Vagina (tissue), 2 donors: ENCODE results near the gene TFCP2L1. TPM values are rescaled to one million over a fixed set of nuclear protein-coding genes. Genes with fewer than 3 reads are reported as not detected.

Experiments
- DNase-seq, 2 donors: peaks; one replicate each; pipeline ENCODE4 v3.0.0-alpha.2; 2017; ENCODE audit errors: extremely low spot score in 2 of 2
- H3K27ac ChIP-seq: fragments of 200-600 bp; sonication (generic); one replicate; pipeline ENCODE4 v1.5.1; 2019
- H3K27me3 ChIP-seq: fragments of 200-600 bp; sonication (generic); one replicate; pipeline ENCODE4 v1.5.1; 2019
- H3K36me3 ChIP-seq, 2 donors: fragments of 200-600 bp; sonication (generic); one replicate each; pipeline ENCODE4 v1.5.1; 2017 to 2019
- H3K4me1 ChIP-seq: fragments of 200-600 bp; sonication (generic); one replicate; pipeline ENCODE4 v1.5.1; 2019
- H3K4me3 ChIP-seq, 2 donors: fragments of 200-600 bp; sonication (generic); 1 replicate in 1 of 2; 2 replicates in 1 of 2; pipeline ENCODE4 v1.5.1; 2016 to 2019
- H3K9me3 ChIP-seq: fragments of 200-600 bp; sonication (generic); one replicate; pipeline ENCODE4 v1.5.1; 2019
- POLR2A ChIP-seq, 2 donors: fragments of 450-650 bp; IDR thresholded peaks; one replicate each; pipeline ENCODE4 v1.6.1; 2017; ENCODE audit warnings: antibody characterized with exemption in 2 of 2, mild to moderate bottlenecking in 2 of 2, moderate library complexity in 2 of 2
- POLR2AphosphoS5 ChIP-seq, 2 donors: sonication (generic); formaldehyde crosslinking; IDR thresholded peaks; one replicate each; pipeline ENCODE4 v1.9.0; 2017; ENCODE audit warnings: antibody characterized with exemption in 2 of 2, mild to moderate bottlenecking in 2 of 2, low read depth in 1 of 2; ENCODE audit not compliant: insufficient read depth in 1 of 2
- intact Hi-C: fragments of 100-400 bp; cut with DNase I; formaldehyde crosslinking; loops from one replicate; pipeline ENCODE4 v1.15.1; 2023
- total RNA-seq: library from RNA; depleted of rRNA; stranded (reverse); fragments of >200 nt; gene quantifications from one replicate; pipeline ENCODE4 v1.2.3, GENCODE V29; 2016
- TF ChIP-seq, protein P1 (sequence below), 3 experiments: fragments of 450-650 bp in 2 of 3; fragments of 200-600 bp in 1 of 3; sonication (generic) in 1 of 3; IDR thresholded peaks; one replicate each; pipeline ENCODE4 v1.5.1; 2017 to 2019; ENCODE audit warnings: antibody characterized with exemption in 3 of 3, mild to moderate bottlenecking in 2 of 3, moderate library complexity in 2 of 3

The TFCP2L1 gene
- total RNA-seq, 1 donor from 2014 or later = 32.7 TPM

DNA sequence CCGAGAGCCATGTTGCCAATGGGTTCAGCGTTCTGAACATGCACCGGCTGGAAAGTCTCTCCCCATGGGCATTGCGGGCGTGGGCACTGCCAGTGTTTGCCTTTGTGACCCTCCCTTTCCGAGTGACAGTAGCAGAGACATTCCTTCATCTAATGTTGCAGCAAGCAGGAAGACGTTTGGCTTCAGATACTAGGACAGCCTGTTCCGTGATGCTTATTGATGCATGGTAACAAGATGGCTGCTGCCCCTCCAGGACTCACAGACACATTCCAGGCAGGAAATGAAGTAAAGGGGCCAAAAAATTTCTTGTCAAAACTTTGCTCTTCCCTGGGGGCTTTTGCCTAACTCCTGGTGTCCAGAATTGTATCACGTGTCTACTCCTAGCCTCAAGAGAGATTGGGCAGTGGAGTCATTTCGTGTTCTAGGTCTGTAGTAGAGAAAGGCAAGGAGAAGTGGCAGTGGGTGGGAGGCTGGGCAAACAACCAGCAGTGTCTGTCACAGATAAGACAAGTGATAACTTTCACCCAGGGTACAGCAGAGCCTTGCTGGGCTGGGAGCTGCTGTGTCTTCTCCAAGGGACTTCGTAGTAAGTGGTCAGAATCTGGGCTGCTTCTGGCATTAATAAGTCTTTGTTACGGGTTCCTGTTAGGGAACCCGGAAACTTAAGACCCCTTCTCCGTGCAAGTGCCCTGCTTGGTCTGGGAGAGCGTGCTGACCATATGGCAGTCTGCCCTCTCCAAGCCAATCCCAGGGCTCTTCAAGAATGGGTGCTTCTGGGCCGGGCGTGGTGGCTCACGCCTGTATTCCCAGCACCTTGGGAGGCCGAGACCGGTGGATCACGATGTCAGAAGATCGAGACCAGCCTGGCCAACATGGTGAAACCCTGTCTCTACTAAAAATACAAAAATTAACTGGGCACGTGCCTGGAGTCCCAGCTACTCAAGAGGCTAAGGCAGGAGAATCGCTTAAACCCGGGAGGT is 93.5 kb downstream of the TFCP2L1 start:
- intact Hi-C loops = no loop called here
- Histone ChIP-seq H3K27me3 (no peaks in the 10 kb centered on the region), H3K27ac (no peak overlapping the region), H3K9me3 (no peaks in the 10 kb centered on the region), H3K4me1 (peaks cover 3% of the 10 kb centered on the region), H3K4me3 (no peak overlapping the region), H3K36me3 (no peaks in the 10 kb centered on the region)
- no peak for DNase-seq
- TF ChIP-seq, protein P1, sequence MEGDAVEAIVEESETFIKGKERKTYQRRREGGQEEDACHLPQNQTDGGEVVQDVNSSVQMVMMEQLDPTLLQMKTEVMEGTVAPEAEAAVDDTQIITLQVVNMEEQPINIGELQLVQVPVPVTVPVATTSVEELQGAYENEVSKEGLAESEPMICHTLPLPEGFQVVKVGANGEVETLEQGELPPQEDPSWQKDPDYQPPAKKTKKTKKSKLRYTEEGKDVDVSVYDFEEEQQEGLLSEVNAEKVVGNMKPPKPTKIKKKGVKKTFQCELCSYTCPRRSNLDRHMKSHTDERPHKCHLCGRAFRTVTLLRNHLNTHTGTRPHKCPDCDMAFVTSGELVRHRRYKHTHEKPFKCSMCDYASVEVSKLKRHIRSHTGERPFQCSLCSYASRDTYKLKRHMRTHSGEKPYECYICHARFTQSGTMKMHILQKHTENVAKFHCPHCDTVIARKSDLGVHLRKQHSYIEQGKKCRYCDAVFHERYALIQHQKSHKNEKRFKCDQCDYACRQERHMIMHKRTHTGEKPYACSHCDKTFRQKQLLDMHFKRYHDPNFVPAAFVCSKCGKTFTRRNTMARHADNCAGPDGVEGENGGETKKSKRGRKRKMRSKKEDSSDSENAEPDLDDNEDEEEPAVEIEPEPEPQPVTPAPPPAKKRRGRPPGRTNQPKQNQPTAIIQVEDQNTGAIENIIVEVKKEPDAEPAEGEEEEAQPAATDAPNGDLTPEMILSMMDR (IDR thresholded peaks at IDR 0.05) = no peak
- TF ChIP-seq POLR2A (IDR thresholded peaks at IDR 0.05) = no peak
- no peak for TF ChIP-seq POLR2AphosphoS5 (IDR thresholded peaks at IDR 0.05; ENCODE audit: insufficient read depth in 1 of 2, low read depth in 1 of 2)

DNA sequence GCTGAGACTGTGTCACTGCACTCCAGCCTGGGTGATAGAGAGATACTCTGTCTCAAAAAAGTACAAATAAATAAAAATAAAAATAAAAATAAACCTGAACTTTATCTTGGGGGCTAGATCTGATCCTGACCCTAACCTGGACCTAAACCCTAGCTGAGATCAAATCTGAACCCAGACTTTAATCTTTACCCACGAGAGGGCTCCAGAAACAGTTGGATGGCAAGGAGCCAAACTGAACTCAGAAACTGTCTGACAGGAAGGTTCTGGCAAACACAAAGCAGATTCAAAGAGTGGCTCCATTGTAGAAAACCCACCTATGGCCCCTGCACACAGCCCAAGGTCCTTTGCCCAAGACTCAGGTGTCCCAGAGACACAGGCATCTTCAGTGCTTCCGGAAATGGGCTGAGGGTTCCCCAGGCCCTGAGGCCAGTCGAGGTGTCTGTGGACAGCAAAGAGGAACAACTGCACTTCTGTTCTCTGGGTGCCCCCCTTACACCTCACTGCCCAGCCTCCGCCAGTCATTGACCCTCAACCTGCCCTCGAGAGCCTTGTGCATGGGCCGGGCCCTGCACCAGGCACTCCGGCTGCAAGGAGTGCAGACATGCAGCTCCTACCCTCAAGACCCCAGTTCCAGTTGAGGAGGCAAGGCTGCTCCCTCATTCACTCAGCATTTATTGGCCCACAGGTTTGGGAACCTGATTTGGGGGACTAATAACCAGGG is 95.2 kb downstream of the TFCP2L1 start:
- Histone ChIP-seq H3K36me3 (no peaks in the 10 kb centered on the region), H3K27ac (no peak overlapping the region), H3K4me1 (no peaks in the 10 kb centered on the region), H3K27me3 (no peaks in the 10 kb centered on the region), H3K4me3 (no peak overlapping the region), H3K9me3 (no peaks in the 10 kb centered on the region)
- TF ChIP-seq POLR2A (IDR thresholded peaks at IDR 0.05) (no peak), POLR2AphosphoS5 (IDR thresholded peaks at IDR 0.05; ENCODE audit: insufficient read depth in 1 of 2, low read depth in 1 of 2) (no peak)
- no peak for DNase-seq
- intact Hi-C loops = no loop called here

DNA sequence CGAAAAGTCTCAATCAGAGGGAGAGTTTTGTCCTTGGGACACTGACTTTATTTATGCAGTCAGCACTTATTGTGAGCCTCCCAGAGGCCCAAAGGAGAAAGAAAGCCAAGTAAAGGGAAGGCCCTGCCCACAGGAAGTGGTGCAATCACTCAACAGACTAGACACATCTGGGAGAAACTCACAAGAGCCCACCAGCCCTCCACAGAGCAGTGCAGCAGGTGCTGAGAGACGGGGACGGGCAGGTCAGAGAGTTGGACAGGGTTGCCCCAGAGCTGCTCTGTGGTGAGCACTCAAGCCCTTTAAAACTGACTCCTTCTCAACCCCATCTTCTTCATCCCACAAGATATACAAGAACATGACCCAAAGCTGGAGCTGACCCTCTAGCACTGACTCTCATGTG is 96.0 kb downstream of the TFCP2L1 start:
- intact Hi-C loops = no loop called here
- no peaks in the 10 kb centered on the region for H3K4me1 ChIP-seq
- no peaks in the 10 kb centered on the region for H3K36me3 ChIP-seq
- DNase-seq = no peak
- no peak for TF ChIP-seq POLR2AphosphoS5 (IDR thresholded peaks at IDR 0.05; ENCODE audit: insufficient read depth in 1 of 2, low read depth in 1 of 2)
- TF ChIP-seq, protein P1 (IDR thresholded peaks at IDR 0.05) = no peak
- TF ChIP-seq POLR2A (IDR thresholded peaks at IDR 0.05) = no peak
- H3K27me3 ChIP-seq = no peaks in the 10 kb centered on the region
- H3K27ac ChIP-seq = no peak overlapping the region
- H3K4me3 ChIP-seq = no peak overlapping the region
- H3K9me3 ChIP-seq = no peaks in the 10 kb centered on the region

DNA sequence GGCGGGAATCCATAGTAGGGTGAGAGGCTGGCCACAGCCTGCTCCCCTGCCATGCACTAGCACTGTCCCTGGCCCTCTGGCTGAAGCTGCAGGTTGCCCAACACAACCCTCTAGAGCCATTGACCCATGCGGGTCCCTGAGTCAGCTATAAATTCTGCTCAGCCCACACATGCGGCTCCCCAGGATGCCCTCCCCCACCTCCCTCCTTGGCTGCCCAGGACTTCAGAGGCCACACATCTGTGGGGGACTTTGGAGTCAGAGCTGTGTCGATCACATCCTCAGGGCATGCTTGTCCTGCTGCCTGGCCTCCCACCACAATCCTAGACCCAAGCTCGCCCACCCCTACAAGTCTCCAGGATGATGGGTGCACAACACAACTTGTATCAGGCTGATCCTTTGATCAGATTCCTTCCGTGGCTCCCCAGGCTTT is 97.0 kb downstream of the TFCP2L1 start:
- intact Hi-C loops = no loop called here
- H3K27me3 ChIP-seq = no peaks in the 10 kb centered on the region
- DNase-seq = no peak
- no peaks in the 10 kb centered on the region for H3K4me1 ChIP-seq
- no peak overlapping the region for H3K27ac ChIP-seq
- H3K36me3 ChIP-seq = no peaks in the 10 kb centered on the region
- TF ChIP-seq, protein P1 (IDR thresholded peaks at IDR 0.05) = no peak
- no peaks in the 10 kb centered on the region for H3K9me3 ChIP-seq
- no peak overlapping the region for H3K4me3 ChIP-seq

DNA sequence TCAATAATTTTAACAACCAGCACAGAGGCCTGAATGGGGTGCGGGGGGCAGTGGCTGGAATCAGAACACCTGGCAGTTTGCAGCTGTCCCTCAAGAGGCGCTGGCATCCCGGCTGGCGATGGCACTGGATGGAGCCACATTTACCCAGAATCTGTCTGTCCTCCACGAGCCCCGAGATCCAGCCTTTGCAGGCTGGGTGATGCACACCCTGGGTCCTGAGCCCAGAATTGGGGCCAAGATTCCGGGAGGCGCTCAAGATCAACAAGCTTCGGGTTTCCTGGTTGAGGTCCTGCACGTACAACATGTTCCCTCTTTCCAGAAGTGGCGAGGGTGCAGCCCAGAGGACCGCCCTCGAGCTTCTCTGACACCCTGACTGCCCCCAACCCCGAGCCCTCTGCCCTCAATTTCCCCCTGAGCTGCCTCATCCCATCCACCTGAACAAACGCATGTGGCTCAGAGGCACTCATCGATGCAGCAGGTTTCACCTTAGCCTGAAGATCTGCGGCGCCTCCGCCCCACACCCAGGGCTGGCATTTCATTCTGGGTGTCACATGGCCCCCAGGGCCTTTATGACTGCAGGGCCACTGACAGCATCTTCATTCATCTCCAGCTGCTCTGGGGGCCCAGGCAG is 97.5 kb downstream of the TFCP2L1 start:
- DNase-seq = no peak
- intact Hi-C loops = no loop called here

More for the DNA sequence above, 97.5 kb downstream of the TFCP2L1 start:
- Histone ChIP-seq H3K36me3 (no peaks in the 10 kb centered on the region), H3K4me3 (no peak overlapping the region), H3K27me3 (no peaks in the 10 kb centered on the region), H3K4me1 (no peaks in the 10 kb centered on the region), H3K9me3 (no peaks in the 10 kb centered on the region), H3K27ac (no peak overlapping the region)
- TF ChIP-seq POLR2AphosphoS5 (IDR thresholded peaks at IDR 0.05; ENCODE audit: insufficient read depth in 1 of 2, low read depth in 1 of 2) (no peak), POLR2A (IDR thresholded peaks at IDR 0.05) (no peak)
- TF ChIP-seq, protein P1 (IDR thresholded peaks at IDR 0.05) = no peak
